Pancreas (tissue), 10 donors: ENCODE data around the gene TIA1. TPM values are rescaled to one million over a fixed set of nuclear protein-coding genes. Genes with fewer than 3 reads are reported as not detected.
"Not testable (repeated sequence)": the region's sequence is repeated elsewhere in the genome, so short reads cannot be mapped to it uniquely, and the experiment has no call there.

Experiments
- ATAC-seq, 4 donors: fragments of 200-7000 bp; cut with Tn5 transposase; one replicate each; pipeline versions ENCODE4 v1.8.0 to v1.9.1; 2020; ENCODE audit warnings: mild to moderate bottlenecking in 4 of 4, moderate library complexity in 4 of 4
- DNase-seq, 6 donors: peaks; one replicate each; pipeline ENCODE4 v3.0.0-alpha.2; 2020
- FAIRE-seq: peaks from 2 replicates; lab custom pipeline; 2012; peaks lifted over from hg19 to GRCh38; lab: Jason Lieb, UNC
- H3K27ac ChIP-seq, 4 donors: fragments of 200-600 bp; sonication (generic); 1 replicate in 3 of 4; 2 replicates in 1 of 4; pipeline versions ENCODE4 v1.5.0 to v1.8.0; 2020
- H3K27me3 ChIP-seq, 4 donors: fragments of 200-600 bp; one replicate each; pipeline ENCODE4 v1.8.0; 2021
- H3K36me3 ChIP-seq, 3 donors: fragments of 200-600 bp; sonication (generic) in 1 of 3; one replicate each; pipeline versions ENCODE4 v1.5.0 to v1.8.0; 2020 to 2021
- H3K4me1 ChIP-seq, 3 donors: fragments of 200-600 bp; one replicate each; pipeline ENCODE4 v1.8.0; 2021
- H3K4me3 ChIP-seq, 4 donors: fragments of 200-600 bp; sonication (generic) in 2 of 4; one replicate each; pipeline versions ENCODE4 v1.5.0 to v1.8.0; 2020 to 2021
- H3K9me3 ChIP-seq, 4 donors: fragments of 200-600 bp; one replicate each; pipeline ENCODE4 v1.8.0; 2021
- WGBS, 2 donors: extraction: QIAGEN DNeasy Blood & Tissue Kit; methylation state at CpG; one replicate each; pipeline ENCODE4 v1.1.7; 2013; 5-methylcytosine and 5-hydroxymethylcytosine counted together
- intact Hi-C, 3 donors: fragments of 100-400 bp; cut with DNase I; formaldehyde crosslinking; loops; one replicate each; pipeline versions ENCODE4 v1.11.1 to v1.14.2; 2022
- polyA plus RNA-seq, 2 donors: library from polyadenylated mRNA; stranded (reverse); fragments of 200-250 nt; gene quantifications; one replicate each; pipeline ENCODE4 v1.2.3, GENCODE V29; 2013
- total RNA-seq, 6 donors: library from RNA; stranded (reverse); fragmentation: NEBNext Ultra II Directional in 4 of 6; extraction: Animal tissue kit (Norgen Biotek cat#: 25700) in 4 of 6; gene quantifications; one replicate each; pipeline versions ENCODE4 v1.2.1 to v1.2.4, GENCODE V29; 2021 to 2023
- TF ChIP-seq, protein P1 (sequence below), 4 donors: fragments of 200-600 bp; sonication (generic) in 3 of 4; IDR thresholded peaks; one replicate each; pipeline versions ENCODE4 v1.5.0 to v1.8.0; 2021; ENCODE audit warnings: antibody characterized with exemption in 4 of 4
- donor health status: healthy with polysubstance abuse.
- donor health status: DM: no; HTN: no; CAD: no; lungs with moderate emphysema.
- donor health status: DM: no; HTN: no; CAD: no.
- donor health status: control.
- donor health status: control.
- donor health status: Bipolar disorder and iron deficiency.
- donor health status: DM: yes; HTN: yes; CAD: no.
- donor health status: DM: no; HTN: no; CAD: no.
- donor health status: DM: no; HTN: no; CAD: no.
- donor health status: DM: yes; HTN: yes; CAD: no.

The TIA1 gene, protein sequence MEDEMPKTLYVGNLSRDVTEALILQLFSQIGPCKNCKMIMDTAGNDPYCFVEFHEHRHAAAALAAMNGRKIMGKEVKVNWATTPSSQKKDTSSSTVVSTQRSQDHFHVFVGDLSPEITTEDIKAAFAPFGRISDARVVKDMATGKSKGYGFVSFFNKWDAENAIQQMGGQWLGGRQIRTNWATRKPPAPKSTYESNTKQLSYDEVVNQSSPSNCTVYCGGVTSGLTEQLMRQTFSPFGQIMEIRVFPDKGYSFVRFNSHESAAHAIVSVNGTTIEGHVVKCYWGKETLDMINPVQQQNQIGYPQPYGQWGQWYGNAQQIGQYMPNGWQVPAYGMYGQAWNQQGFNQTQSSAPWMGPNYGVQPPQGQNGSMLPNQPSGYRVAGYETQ
- total RNA-seq: 10 to 100 TPM; 24.0 to 81.6 (median 38.6) TPM
- 10 to 100 TPM; 47.3 to 87.2 TPM for polyA plus RNA-seq

DNA sequence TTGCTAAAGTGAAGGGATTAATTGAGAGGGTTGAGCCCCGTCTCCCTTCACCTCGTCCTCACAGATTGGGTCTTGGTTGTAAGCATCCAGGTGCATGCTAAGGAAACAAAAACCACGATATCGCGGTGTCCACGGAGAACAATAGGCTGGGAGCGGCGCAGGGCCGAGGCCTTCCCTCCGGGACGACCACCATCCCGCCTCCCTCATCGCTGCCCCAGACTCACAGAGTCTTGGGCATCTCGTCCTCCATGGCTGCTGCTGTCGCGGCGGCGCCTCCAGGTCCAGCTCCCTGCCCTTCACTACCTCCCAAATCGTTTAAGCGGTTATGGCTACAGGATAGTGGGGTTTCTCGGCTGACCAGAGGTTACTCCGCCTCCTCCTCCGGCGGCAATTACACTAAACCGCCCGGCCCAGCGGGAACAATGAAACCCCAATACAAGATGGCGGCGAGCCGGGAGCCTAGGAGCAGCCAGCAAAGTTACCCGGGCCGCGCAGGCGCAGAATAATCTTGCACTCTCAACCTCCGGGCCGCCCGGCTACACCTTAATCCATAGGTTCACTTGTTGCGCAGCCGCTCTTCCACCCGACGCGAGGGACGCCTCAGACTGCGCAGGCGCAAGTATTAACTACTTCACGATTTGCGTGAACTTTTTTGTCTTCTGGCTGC is at the start of gene TIA1:
Gene TIA1, minus strand, starts transcription at position 448 of the 667 bp plus-strand sequence. Its CDS starts 198 bp downstream, at position 250.
- 0% methylated on average over 47 of the region's 47 CpGs for WGBS, 2 donors
- ATAC-seq (peak; percentile 95 to 99 (median 98)), FAIRE-seq (peak; percentile 68), DNase-seq (peak; percentile 98 to 100 (median 98))
- Histone ChIP-seq H3K27ac (peak within 1 kb of the TSS; percentile 69 to 98 (median 86)), H3K4me1 (peaks cover 0 to 25% (median 13%) of the 10 kb centered on the region in 3 donors), H3K27me3 (no peaks in the 10 kb centered on the region), H3K4me3 (peak within 1 kb of the TSS; percentile 53 to 73 (median 61)), H3K9me3 (no peaks in the 10 kb centered on the region), H3K36me3 (no peaks in the 10 kb centered on the region)
- TF ChIP-seq, protein P1, sequence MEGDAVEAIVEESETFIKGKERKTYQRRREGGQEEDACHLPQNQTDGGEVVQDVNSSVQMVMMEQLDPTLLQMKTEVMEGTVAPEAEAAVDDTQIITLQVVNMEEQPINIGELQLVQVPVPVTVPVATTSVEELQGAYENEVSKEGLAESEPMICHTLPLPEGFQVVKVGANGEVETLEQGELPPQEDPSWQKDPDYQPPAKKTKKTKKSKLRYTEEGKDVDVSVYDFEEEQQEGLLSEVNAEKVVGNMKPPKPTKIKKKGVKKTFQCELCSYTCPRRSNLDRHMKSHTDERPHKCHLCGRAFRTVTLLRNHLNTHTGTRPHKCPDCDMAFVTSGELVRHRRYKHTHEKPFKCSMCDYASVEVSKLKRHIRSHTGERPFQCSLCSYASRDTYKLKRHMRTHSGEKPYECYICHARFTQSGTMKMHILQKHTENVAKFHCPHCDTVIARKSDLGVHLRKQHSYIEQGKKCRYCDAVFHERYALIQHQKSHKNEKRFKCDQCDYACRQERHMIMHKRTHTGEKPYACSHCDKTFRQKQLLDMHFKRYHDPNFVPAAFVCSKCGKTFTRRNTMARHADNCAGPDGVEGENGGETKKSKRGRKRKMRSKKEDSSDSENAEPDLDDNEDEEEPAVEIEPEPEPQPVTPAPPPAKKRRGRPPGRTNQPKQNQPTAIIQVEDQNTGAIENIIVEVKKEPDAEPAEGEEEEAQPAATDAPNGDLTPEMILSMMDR (IDR thresholded peaks at IDR 0.05): no peak
- intact Hi-C loops: no loop called here

DNA sequence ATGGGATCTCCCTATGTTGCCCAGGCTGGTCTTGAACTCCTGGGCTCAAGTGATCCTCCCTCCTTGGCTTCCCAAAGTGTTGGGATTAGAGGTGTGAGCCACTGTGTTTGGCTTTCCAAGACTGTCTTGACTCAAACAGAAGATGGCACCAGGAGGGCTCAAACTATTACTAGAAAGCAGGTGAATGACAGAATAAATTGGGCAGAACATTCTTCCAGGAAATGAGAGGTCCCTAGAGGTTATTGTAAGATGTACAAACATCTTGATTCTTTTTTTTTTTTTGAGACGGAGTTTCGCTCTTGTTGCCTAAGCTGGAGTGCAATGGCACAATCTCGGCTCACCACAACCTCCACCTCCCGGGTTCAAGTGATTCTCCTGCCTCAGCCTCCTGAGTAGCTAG is 49.4 kb upstream of the TIA1 start:
- ATAC-seq, FAIRE-seq: not testable (repeated sequence)

DNA sequence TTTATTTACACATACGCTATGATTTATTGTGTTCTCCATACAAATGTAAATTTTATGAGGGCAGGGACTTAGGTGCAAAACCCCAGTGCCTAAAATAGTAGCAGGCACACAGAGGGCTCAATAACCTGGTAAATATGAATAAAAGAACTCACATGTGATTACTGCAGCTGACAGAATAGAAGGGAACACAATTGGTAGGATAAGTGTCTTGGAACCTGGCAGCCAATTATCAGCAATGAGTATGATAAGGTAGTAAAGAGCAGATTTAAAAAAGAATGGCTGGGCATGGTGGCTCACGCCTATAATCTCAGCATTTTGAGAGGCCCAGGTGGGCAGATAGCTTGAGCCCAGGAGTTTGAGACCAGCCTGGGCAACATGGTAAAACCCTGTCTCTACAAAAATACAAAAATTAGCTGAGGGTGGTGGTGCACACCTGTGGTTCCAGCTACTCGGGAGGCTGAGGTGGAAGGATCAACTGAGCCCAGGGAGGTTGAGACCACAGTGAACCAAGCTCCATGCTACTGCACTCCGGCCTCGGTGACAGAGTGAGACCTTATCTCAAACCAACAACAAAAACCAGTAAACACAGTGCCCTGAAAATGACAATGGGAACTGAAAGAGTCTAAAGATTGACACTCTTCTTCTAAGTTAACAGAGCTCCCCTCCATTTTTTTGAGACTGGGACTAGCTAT is 35.2 kb upstream of the TIA1 start:
- Histone ChIP-seq H3K27me3 (no peaks in the 10 kb centered on the region), H3K36me3 (peaks cover 0 to 49% (median 26%) of the 10 kb centered on the region in 3 donors), H3K9me3 (no peaks in the 10 kb centered on the region), H3K27ac (no peak overlapping the region), H3K4me3 (no peak overlapping the region), H3K4me1 (no peaks in the 10 kb centered on the region)
- FAIRE-seq: no peak
- TF ChIP-seq, protein P1 (IDR thresholded peaks at IDR 0.05): no peak
- no peak for DNase-seq
- intact Hi-C loops: no loop called here
- ATAC-seq: no peak
- 73 to 79% methylated on average over 5 of the region's 5 CpGs for WGBS, 2 donors

More for the DNA sequence above, 49.4 kb upstream of the TIA1 start:
- not testable (repeated sequence) for H3K4me1 ChIP-seq, DNase-seq, H3K27ac ChIP-seq, H3K27me3 ChIP-seq, H3K9me3 ChIP-seq, H3K4me3 ChIP-seq
- intact Hi-C loops: loop anchor here in 1 of 3 donors (10.0 kb wide), 1 partner anchor 403 kb away; the partner anchor contains the start of gene SNRNP27
- peaks cover 0 to 15% (median 4%) of the 10 kb centered on the region in 3 donors for H3K36me3 ChIP-seq
- WGBS, 2 donors: 86 to 95% methylated on average over 4 of the region's 4 CpGs

DNA sequence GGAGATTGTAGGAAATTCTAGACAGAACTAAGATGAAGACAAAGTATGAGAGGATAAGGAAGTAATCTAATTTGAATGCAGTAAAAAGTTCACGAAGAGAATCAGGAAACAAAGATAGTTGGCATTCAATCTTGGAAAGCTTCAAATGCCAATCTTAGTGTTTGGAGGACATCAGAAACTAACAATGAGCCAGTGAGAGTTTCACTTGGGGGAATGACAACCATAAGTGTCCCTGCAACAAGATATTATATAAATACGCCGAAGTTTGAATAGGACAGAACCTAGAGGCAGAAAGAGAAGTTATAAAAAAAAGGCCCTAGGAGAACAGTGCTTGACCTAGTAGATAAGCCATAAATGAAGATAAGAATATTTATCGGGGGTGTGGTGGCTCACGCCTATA is 34.0 kb upstream of the TIA1 start:
- no peak for FAIRE-seq
- Histone ChIP-seq H3K36me3 (peaks cover 0 to 47% (median 17%) of the 10 kb centered on the region in 3 donors), H3K27ac (no peak overlapping the region), H3K27me3 (no peaks in the 10 kb centered on the region), H3K4me3 (no peak overlapping the region), H3K4me1 (no peaks in the 10 kb centered on the region), H3K9me3 (no peaks in the 10 kb centered on the region)
- TF ChIP-seq, protein P1 (IDR thresholded peaks at IDR 0.05): no peak
- DNase-seq: no peak
- WGBS, 2 donors: 75 to 79% methylated on average over 5 of the region's 5 CpGs
- intact Hi-C loops: no loop called here
- no peak for ATAC-seq

DNA sequence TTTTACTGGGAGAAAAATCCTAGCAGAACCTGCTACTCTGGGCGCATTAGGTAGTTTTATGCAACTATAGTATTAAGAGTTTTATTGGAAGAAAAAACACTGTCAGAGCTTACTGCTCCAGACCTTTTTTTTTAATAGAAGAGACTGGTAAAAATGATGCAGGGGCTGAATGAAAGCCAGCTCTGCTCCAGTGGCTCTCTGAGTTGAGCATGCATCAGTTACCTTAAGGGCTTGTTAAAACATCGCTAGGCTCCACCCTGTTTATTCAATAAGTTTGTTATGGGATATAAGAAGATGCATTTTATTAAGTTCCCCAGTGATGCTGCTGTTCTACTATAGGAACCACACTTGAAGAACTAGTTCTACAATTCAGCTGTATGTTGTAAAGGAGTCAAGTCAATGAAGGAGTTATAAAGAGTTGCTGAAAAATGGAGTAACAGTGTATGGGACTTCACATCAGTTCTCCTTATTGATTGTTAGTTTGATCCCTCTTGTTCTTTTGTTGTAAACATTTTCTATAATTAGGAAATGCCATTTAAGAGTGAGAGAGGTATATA is 31.9 kb upstream of the TIA1 start:
- DNase-seq (no peak), FAIRE-seq (no peak), ATAC-seq (no peak)
- peaks cover 0 to 43% (median 20%) of the 10 kb centered on the region in 3 donors for H3K36me3 ChIP-seq
- TF ChIP-seq, protein P1 (IDR thresholded peaks at IDR 0.05): no peak
- H3K27ac ChIP-seq: no peak overlapping the region
- H3K27me3 ChIP-seq: no peaks in the 10 kb centered on the region
- WGBS, 2 donors: 92 to 94% methylated on average over 2 of the region's 2 CpGs
- no peak overlapping the region for H3K4me3 ChIP-seq
- H3K4me1 ChIP-seq: no peaks in the 10 kb centered on the region
- intact Hi-C loops: no loop called here
- no peaks in the 10 kb centered on the region for H3K9me3 ChIP-seq
